HG02571 (cell line): ENCODE data around the gene EIF5A2.
A peak's percentile ranks its signal among the peaks of the same experiment; 100 is the strongest.
"Not testable (repeated sequence)": the region's sequence is repeated elsewhere in the genome, so short reads cannot be mapped to it uniquely, and the experiment has no call there.

ENCODE experiments used
- ATAC-seq: cut with Tn5 transposase; IDR thresholded peaks from one replicate; pipeline ENCODE4 v1.9.1; 2021; ENCODE audit warnings: mild to moderate bottlenecking, moderate library complexity; ENCODE audit not compliant: unreplicated experiment

The EIF5A2 gene

DNA sequence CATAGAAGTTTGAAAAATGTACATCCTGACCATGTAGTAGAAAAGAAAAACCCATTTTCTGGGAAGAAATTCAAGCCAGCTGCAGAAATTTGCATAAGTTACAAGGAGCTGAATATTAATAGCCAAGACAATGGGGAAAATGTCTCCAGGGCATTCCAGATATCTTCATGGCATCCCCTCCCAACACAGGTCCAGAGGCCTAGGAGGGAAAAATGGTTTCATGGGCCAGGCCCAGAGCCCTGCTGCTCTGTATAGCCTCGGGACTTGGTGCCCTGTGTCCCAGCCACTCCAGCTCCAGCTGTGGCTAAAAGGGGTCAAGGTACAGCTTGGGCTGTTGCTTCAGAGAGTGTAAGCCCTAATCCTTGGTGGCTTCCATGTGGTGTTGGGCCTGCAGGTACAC lies 11.2 kb downstream of the EIF5A2 start:
- not testable (repeated sequence) for ATAC-seq

DNA sequence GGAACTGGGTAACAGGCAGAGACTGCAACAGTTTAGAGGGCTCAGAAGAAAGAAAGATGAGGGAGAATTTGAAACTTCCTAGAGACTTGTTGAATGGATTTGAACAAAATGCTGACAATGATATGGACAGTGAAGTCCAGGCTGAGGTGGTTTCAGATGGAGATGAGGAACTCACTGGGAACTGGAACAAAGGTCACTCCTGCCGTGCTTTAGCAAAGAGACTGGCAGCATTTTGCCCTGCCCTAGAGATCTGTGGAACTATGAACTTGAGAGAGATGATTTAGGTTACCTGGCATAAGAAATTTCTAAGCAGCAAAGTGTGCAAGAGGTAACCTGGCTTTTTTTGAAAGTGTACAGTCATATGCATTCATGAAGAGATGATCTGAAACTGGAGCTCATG lies 11.7 kb downstream of the EIF5A2 start:
- no peak for ATAC-seq

- ATAC-seq, result not testable (repeated sequence)
Measured at GRCh38 chr3:170896333-170896732, 12.1 kb downstream of the EIF5A2 start.

GRCh38 chr3:170893895-170894294 lies 14.5 kb downstream of the EIF5A2 start:
- no peak for ATAC-seq

- no peak for ATAC-seq
Measured at GRCh38 chr3:170889630-170890029, 18.8 kb downstream of the EIF5A2 start.

DNA sequence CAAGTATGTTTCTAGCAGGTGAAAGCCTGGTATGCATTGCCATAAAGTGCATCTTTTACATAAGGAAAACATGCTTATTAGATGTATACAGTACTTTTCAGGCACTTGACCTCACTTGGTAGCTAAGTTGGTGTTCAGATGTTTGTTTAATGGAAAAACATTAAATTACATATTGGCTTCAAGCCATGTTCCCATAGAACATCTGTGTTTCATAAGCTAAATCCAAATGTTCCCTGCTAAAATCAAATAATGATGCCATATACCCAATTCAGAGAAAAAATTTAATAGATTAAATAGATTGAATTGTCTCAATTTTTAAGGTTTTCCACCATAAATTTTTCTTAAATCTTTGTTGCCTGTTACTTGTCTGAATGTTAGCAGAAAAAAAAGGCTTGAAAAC lies 19.3 kb downstream of the EIF5A2 start:
- no peak for ATAC-seq

GRCh38 chr3:170884109-170884930 lies 24.1 kb downstream of the EIF5A2 start:
- not testable (repeated sequence) for ATAC-seq

- not testable (repeated sequence) for ATAC-seq
Measured at GRCh38 chr3:170878688-170879087, 29.7 kb downstream of the EIF5A2 start.

DNA sequence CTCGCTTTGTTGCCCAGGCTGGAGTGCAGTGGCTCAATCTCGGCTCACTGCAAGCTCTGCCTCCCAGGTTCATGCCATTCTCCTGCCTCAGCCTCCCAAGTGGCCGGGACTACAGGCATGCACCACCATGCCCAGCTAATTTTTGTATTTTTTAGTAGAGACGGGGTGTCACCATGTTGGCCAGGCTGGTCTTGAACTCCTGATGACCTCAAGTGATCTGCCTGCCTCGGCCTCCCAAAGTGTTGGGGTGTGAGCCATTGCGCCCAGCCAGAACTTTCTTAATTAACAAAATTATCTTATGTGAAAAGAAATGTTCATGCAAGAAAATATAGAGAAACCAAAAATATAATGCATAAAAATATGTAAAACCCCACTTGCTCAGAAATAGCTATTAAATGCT lies 31.1 kb downstream of the EIF5A2 start:
- ATAC-seq, result not testable (repeated sequence)

DNA sequence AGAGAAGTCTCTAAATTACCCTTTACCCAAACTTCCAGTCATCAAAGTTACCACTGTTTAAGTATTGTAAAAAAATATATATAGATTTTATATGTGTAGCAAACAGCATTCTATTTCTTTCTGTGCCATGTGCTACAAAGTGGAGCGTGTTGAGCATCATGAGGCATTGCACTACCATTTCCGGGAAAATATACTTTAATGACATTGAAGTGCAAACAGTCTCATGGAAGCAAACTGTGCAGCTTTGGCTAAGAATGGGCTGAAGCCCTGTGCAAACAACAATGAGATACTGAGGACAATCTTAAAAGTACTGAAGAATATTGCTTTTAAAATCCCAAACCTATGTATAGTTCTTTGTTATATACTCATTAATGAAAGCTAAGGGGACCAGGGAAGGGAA lies 31.9 kb downstream of the EIF5A2 start:
- ATAC-seq, result no peak

GRCh38 chr3:170869645-170870593 lies 38.5 kb downstream of the EIF5A2 start, which contains the start of gene RPL22L1:
Gene RPL22L1, minus strand, starts transcription at chr3:170870195. Its CDS starts 28 bp downstream, at chr3:170870167.
- peak; percentile 97 for ATAC-seq

GRCh38 chr3:170869239-170869590 lies 39.2 kb downstream of the EIF5A2 start:
- ATAC-seq, result no peak

GRCh38 chr3:170868577-170869238 lies 39.7 kb downstream of the EIF5A2 start:
- ATAC-seq, result no peak

GRCh38 chr3:170867143-170867937 lies 41.1 kb downstream of the EIF5A2 start:
- ATAC-seq, result no peak

GRCh38 chr3:170866499-170866898 lies 41.9 kb downstream of the EIF5A2 start:
- no peak for ATAC-seq

DNA sequence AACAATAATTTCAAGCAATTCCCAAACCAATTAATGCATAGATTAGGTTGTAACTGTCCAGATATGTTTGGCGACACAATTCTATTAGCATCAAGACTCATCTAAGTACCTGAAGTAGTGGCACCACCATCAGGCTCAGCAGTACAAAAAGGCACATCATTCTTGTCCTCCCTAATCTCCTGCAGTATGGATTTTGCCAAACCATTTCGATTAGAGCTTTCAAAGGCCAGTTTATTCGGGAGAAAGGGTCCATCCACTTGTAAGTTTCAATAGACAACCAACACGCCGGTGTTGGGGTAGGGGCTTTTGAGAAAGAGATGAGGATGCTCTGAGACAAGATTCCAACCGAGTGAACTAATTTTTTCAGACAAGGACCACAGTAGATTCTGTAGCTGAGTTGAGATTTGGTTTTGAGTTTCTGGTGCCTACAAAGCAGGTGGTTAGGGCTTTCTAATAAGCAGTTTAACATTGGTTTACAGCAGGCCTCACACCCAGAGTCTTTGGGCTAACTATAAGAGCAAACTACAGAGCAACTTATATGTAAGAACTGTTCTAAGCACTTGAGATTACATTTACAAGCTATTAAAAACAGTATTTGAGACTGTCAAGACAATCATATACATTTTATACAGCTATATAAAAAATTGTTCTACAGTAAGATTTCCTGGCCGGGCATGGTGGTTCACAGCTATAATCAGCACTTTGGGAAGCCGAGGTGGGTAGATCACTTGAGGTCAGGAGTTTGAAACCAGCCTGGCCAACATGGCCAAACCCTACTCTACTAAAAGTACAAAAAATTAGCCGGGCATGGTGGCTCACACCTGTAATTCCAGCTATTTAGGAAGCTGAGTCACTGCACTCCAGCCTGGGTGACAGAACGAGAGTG lies 43.0 kb downstream of the EIF5A2 start:
- ATAC-seq, result no peak

DNA sequence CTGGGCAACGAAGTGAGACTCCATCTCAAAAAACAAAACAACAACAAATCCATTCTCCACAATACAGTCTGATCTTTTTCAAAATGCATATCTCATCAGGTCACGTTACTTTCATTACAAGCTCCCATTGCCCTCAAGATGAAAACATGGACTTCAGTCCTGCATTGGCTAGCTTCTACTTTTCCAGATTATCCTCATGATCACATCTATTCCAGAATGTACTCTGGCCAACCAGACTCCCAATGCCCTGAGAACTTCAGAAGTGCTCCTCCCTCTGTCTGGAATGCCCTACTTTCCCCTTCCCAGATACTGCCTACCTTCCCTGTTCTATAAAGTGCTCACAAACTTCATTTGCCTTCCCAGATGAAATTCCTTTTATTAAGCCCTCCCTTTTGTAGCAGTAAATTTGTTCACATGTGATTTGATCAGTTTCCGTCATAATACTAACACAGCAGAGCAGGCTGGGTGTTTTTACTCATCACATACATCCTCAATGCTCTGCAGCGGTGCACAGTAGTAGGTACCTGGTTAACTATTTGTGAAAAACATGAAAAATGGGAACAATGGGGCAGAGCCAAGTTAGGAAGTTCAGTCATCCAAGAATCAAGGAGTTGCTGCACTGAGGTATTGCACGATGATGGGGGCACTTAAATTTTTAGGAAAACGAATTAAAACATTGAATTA lies 43.8 kb downstream of the EIF5A2 start:
- ATAC-seq, result no peak

GRCh38 chr3:170863816-170864215 lies 44.6 kb downstream of the EIF5A2 start:
- ATAC-seq, result no peak
